ENCODE measurements around the gene ATXN7L2.

Gene ATXN7L2

GRCh38 chr1:109501644-109502363 is 18.1 kb downstream of the ATXN7L2 start:
- TF ChIP-seq, protein P1, sequence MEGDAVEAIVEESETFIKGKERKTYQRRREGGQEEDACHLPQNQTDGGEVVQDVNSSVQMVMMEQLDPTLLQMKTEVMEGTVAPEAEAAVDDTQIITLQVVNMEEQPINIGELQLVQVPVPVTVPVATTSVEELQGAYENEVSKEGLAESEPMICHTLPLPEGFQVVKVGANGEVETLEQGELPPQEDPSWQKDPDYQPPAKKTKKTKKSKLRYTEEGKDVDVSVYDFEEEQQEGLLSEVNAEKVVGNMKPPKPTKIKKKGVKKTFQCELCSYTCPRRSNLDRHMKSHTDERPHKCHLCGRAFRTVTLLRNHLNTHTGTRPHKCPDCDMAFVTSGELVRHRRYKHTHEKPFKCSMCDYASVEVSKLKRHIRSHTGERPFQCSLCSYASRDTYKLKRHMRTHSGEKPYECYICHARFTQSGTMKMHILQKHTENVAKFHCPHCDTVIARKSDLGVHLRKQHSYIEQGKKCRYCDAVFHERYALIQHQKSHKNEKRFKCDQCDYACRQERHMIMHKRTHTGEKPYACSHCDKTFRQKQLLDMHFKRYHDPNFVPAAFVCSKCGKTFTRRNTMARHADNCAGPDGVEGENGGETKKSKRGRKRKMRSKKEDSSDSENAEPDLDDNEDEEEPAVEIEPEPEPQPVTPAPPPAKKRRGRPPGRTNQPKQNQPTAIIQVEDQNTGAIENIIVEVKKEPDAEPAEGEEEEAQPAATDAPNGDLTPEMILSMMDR (IDR thresholded peaks at IDR 0.05; ENCODE audit: low read depth, low read length) = no peak
- no peak for TF ChIP-seq POLR2A (IDR thresholded peaks at IDR 0.05; ENCODE audit: extremely low read depth, insufficient read length)
- DNase-seq (ENCODE audit: low read depth) = peak; percentile 93

GRCh38 chr1:109502364-109502851 is 18.7 kb downstream of the ATXN7L2 start:
- TF ChIP-seq, protein P2, sequence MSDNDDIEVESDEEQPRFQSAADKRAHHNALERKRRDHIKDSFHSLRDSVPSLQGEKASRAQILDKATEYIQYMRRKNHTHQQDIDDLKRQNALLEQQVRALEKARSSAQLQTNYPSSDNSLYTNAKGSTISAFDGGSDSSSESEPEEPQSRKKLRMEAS (IDR thresholded peaks at IDR 0.05; ENCODE audit: low read depth, low read length) = no peak
- TF ChIP-seq POLR2A (IDR thresholded peaks at IDR 0.05; ENCODE audit: extremely low read depth, insufficient read length) (no peak), MYC (IDR thresholded peaks at IDR 0.05; ENCODE audit: low read depth, low read length) (no peak)
- TF ChIP-seq, protein P1 (IDR thresholded peaks at IDR 0.05; ENCODE audit: low read depth, low read length) = no peak
- H3K4me3 ChIP-seq (ENCODE audit: low read depth, low read length) = peak overlapping the region; percentile 2
- no peak for DNase-seq (ENCODE audit: low read depth)

More at GRCh38 chr1:109501644-109502363, 18.1 kb downstream of the ATXN7L2 start:
- peak overlapping the region; percentile 35 for H3K4me3 ChIP-seq (ENCODE audit: low read depth, low read length)

DNA sequence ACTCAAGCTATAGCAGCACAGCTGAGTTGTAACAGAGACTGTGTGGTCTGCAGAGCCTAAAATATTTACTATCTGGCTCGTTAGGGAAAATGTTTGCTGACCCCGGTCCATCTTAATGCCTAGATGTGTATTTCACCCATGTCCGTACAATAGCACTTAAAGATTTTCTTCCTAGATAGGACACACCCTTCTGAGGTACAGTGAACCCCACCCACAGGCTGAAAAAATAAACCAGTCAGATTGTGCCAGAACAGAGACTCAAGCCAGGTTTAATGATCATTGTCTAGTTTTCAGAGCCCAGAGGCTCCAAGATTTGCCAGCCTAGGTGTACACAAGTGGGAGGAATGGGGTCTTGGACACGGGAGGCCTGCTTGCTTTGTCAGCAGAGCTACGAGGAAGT is 20.2 kb downstream of the ATXN7L2 start:
- no peak overlapping the region for H3K4me3 ChIP-seq (ENCODE audit: low read depth, low read length)
- no peak for TF ChIP-seq MYC (IDR thresholded peaks at IDR 0.05; ENCODE audit: low read depth, low read length)
- TF ChIP-seq POLR2A (IDR thresholded peaks at IDR 0.05; ENCODE audit: extremely low read depth, insufficient read length) = no peak
- TF ChIP-seq, protein P2 (IDR thresholded peaks at IDR 0.05; ENCODE audit: low read depth, low read length) = no peak
- TF ChIP-seq, protein P1 (IDR thresholded peaks at IDR 0.05; ENCODE audit: low read depth, low read length) = no peak
- no peak for DNase-seq (ENCODE audit: low read depth)

DNA sequence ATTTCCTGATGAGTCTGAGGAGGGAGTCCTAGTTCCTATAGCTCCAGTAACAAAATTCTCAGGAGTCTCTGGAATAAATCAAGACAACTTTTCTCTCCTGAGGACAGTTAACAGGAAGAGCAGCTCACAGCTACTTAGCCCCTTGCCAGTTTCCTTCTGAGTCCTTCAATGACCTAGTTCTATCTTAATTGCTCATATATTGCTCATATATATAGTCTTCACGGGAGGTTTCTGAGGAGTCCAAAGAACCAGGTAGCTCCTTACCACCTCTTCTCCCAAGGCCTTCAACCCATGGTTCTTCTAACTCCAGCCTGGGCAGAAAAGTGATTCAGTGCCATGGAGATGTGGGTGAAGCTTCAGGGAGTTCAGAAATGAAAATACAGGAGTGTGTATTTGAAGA is 21.3 kb downstream of the ATXN7L2 start:
- H3K4me3 ChIP-seq (ENCODE audit: low read depth, low read length) = no peak overlapping the region
- TF ChIP-seq POLR2A (IDR thresholded peaks at IDR 0.05; ENCODE audit: extremely low read depth, insufficient read length) (no peak), MYC (IDR thresholded peaks at IDR 0.05; ENCODE audit: low read depth, low read length) (no peak)
- TF ChIP-seq, protein P1 (IDR thresholded peaks at IDR 0.05; ENCODE audit: low read depth, low read length) = no peak
- TF ChIP-seq, protein P2 (IDR thresholded peaks at IDR 0.05; ENCODE audit: low read depth, low read length) = no peak
- DNase-seq (ENCODE audit: low read depth) = no peak

GRCh38 chr1:109508001-109508872 is 24.5 kb downstream of the ATXN7L2 start:
- no peak overlapping the region for H3K4me3 ChIP-seq (ENCODE audit: low read depth, low read length)
- no peak for DNase-seq (ENCODE audit: low read depth)
- TF ChIP-seq, protein P1 (IDR thresholded peaks at IDR 0.05; ENCODE audit: low read depth, low read length) = no peak
- TF ChIP-seq POLR2A (IDR thresholded peaks at IDR 0.05; ENCODE audit: extremely low read depth, insufficient read length) (no peak), MYC (IDR thresholded peaks at IDR 0.05; ENCODE audit: low read depth, low read length) (no peak)
- TF ChIP-seq, protein P2 (IDR thresholded peaks at IDR 0.05; ENCODE audit: low read depth, low read length) = no peak
